HG03378 (cell line): ENCODE measurements around the gene PASK.

ENCODE experiments used
- ATAC-seq: cut with Tn5 transposase; IDR thresholded peaks from one replicate; pipeline ENCODE4 v1.9.1; 2021; ENCODE audit warnings: mild to moderate bottlenecking, moderate library complexity; ENCODE audit not compliant: unreplicated experiment

PASK gene

GRCh38 chr2:241149925-241150659, 820 bp upstream of the PASK start, which contains the start of gene PPP1R7:
Gene PPP1R7, plus strand, starts transcription at chr2:241150467. Its CDS starts 29 bp downstream, at chr2:241150496.
- peak; percentile 68 for ATAC-seq

- peak; percentile 18 for ATAC-seq
Observed at GRCh38 chr2:241149675-241149924, 328 bp upstream of the PASK start.

GRCh38 chr2:241148239-241148638, 1.0 kb downstream of the PASK start:
- ATAC-seq = no peak

DNA sequence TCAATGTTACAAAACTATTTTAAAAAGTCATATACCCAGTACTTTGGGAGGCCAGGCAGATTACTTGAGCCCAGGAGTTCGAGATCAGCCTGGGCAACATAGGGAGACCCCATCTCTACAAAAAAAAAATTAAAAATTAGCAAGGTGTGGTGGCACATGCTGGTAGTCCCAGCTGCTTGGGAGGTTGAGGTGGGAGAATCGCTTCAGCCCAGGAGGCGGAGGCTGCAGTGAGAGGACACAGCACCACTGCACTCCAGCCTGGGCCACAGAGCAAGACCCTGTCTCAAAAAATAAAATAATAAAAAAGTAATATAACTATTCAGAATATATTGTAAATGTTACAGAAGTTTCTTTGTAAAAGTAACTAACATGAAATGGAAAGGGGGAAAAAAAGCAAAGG, 1.9 kb downstream of the PASK start:
- ATAC-seq = no peak

GRCh38 chr2:241146286-241146685, 3.0 kb downstream of the PASK start:
- ATAC-seq = no peak

DNA sequence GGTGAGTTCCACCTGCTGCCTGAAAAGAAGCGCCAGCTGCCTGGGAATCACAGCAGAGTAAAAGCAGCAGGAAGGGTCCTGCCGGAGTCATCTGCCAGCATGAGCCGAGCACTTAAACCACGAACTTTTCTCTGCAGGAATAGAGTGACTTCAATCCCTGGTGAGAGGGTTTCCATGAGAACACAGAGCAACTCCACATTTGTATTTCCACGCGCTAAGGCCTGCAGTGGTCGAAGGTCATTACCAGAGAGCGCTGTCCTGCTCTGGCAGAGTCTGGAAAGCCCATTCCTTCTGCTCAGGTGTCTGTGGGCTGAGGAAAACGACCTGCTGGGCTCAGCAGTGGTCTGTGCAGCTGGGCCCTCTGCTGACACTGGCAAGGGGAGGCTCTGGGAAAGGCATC, 6.7 kb downstream of the PASK start:
- ATAC-seq = no peak

DNA sequence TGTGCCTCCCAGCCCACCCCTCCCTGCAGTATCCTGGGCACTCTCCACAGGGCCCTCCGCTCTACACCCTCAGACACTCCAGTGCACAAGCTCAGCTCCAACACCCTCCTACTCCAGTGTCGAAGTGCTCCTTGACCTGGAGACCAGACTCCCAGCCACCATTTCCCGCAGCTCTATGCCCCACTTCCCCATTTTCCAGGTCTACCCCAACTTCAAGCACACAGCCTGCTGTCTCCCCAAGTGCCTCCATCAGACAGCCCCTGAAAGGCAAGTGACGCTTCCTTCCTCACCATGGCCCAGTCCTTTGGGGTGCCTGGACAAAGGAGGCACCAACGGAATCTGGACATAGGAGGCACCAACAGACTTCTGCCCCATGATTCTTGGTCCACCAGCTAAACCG, 7.2 kb downstream of the PASK start:
- ATAC-seq = no peak

DNA sequence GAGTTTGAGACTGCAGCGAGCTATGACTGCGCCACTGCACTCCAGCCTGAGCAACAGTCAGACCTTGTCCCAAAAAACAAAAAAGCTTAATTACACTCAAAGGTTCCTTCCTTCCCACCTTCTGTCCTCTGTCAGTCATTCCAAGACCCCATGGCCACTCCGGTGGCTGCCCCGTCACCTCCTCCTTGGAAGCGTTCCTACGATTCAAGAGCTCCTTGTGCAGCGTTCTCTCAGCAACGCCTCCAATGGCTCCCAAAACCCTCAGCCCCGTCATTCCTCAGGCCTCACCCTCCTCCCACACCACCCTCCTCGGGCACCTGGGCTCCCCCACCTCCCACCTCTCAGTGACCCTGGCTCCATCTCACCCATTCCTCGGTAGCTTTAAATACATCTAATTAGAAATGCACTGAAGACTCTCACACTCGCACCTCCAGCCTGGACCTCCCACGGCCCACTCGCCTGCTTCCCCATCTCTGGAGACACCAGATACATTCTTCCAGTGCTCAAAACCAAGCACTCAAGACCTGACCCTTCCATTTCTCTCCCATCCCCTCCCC, 8.0 kb downstream of the PASK start:
- no peak for ATAC-seq

DNA sequence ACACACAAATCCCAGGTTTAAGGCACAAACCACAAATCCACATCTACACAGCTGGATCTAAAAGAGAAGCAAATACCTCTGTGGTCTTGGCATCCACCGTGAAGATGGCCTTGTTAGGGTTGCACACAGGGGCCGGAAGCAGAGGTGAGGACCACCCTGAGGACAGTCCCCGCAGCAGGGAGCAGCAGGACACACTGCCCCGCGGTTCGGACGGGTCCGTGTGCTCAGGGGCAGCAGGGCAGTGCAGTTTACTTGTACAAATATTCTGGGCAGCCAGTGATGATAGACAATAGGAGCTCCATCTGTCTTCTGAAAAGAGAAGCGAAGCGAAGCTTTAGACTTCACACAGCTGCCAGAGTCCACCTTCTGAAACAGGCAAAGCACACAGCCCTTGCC, 8.8 kb downstream of the PASK start:
- no peak for ATAC-seq

GRCh38 chr2:241139531-241140444, 9.5 kb downstream of the PASK start:
- no peak for ATAC-seq

DNA sequence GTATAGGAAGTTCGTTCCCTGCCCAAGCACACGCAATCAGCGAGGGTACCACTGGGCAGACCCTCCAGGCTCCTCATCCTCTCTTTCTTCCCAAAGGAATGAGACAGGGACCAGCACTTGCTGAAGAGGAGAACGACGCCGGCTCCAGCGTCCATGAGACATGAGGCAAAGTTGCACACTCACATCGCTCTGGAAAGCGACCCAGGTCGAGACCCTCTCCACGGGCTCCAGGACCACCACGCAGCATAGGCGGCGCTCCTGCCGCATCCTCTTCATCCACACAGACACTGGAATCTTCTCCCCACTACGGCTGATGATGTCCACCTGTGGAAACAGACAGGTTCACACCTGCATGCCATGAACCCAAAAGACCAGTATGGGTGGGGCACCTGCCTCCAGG, 10.8 kb downstream of the PASK start:
- ATAC-seq = no peak

GRCh38 chr2:241137276-241138190, 11.7 kb downstream of the PASK start:
- no peak for ATAC-seq

GRCh38 chr2:241136661-241137260, 12.5 kb downstream of the PASK start:
- ATAC-seq = no peak

DNA sequence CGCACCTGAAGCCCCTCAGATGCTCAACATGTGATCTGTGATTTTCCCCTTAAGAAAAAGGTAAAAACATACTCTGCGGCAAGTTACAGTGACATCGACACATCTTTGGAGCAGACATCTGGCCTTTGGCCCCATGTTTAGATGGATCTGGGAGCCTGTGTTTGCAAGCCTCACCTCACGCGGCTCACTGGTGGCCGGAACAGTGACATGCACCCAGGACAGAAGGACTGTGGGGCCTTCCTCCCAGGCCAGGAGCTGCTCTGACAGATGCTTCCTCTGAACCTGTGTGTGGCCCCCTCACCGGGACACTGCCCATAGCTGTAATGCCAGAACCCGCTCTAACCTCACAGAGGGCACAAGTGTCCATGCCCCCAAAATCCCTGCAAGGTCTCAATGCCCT, 13.1 kb downstream of the PASK start:
- ATAC-seq = no peak

GRCh38 chr2:241135737-241136136, 13.5 kb downstream of the PASK start:
- no peak for ATAC-seq

GRCh38 chr2:241134711-241135110, 14.6 kb downstream of the PASK start:
- ATAC-seq = no peak

GRCh38 chr2:241133436-241133820, 15.8 kb downstream of the PASK start:
- ATAC-seq = no peak

DNA sequence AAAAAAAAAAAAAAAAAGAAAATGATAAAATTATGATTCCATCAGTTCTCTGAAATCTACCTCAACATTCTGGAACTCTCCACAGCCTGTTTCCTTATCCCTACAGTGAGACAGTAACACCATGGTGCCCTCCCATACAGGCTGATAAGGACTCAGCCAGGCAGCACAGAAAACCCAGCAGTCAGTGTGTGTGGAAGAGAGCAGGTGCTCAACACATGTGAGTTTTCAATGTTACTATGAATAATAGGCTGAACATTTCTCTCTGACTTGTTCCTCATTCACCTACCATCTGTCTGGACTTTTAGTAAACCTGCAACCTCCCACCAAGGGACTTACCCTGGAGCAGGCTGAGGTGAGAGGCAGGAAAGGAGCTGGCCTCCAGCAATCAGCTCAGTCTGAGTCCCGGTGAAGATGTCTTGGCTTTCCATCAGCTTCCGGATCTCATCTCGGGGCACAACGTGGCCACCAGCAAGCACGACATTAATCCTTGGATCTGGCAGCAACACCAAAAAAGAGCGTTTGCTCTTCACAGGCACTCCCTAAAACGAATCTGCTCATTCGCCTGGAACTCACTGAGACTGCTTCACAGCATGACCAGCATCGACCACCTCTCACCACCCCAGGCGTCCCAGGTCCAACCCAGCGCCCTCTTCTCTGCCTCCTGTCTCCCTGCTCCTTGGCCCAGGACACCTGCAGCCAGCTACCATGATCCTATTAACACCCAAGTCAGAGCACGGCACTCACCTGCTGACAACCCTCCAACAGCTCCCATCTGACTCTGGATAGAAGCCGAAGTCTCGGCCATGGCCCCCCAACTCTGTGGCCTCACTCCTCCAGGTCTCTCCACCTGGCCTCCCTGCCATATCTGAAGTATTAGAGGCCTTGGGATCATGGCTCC, 16.5 kb downstream of the PASK start:
- no peak for ATAC-seq

GRCh38 chr2:241131531-241131930, 17.7 kb downstream of the PASK start:
- no peak for ATAC-seq

DNA sequence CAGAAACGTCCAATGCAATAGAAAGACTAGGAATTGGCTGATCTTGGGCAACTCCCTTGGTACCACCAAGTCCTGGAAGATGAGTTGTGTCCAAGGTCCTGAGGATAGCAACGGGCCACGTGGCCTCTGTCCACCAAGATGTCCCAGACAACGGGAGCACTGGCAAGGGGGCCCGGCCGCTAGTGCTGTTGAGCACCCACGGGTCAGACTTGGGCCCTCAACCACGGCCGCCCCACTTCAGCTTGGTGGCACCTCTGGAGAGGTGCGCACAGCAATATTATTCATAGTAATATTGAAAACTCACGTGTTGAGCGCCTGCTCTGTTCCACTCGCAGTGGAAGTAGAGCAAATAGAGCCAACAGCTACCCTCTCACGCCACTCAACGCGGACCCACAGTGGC, 19.0 kb downstream of the PASK start:
- no peak for ATAC-seq
